HEK293T (cell line): ENCODE results near the gene BET1.

Experiments used
- ARNT ChIP-seq: fragments of 450-650 bp; IDR thresholded peaks from 2 replicates; pipeline ENCODE4 v1.6.1; 2017; ENCODE audit warnings: mild to moderate bottlenecking
- BHLHE40 ChIP-seq: fragments of 450-650 bp; IDR thresholded peaks from 2 replicates; pipeline ENCODE4 v1.6.1; 2016; ENCODE audit warnings: mild to moderate bottlenecking, moderate library complexity, borderline replicate concordance
- CTBP1 ChIP-seq: fragments of 450-650 bp; IDR thresholded peaks from 2 replicates; pipeline ENCODE4 v1.6.1; 2016; ENCODE audit warnings: borderline replicate concordance
- FOXA1 ChIP-seq: fragments of 450-650 bp; IDR thresholded peaks from 2 replicates; pipeline ENCODE4 v1.6.1; 2016; ENCODE audit warnings: mild to moderate bottlenecking
- FOXK2 ChIP-seq: fragments of 450-650 bp; IDR thresholded peaks from 2 replicates; pipeline ENCODE4 v1.6.1; 2016; ENCODE audit warnings: mild to moderate bottlenecking
- FOXM1 ChIP-seq: fragments of 450-650 bp; IDR thresholded peaks from 2 replicates; pipeline ENCODE4 v1.6.1; 2017; ENCODE audit warnings: mild to moderate bottlenecking, borderline replicate concordance
- LEF1 ChIP-seq: fragments of 450-650 bp; IDR thresholded peaks from 2 replicates; pipeline ENCODE4 v1.6.1; 2017; ENCODE audit warnings: mild to moderate bottlenecking, borderline replicate concordance
- SP1 ChIP-seq: fragments of 450-650 bp; IDR thresholded peaks from 2 replicates; pipeline ENCODE4 v1.6.1; 2017
- SUZ12 ChIP-seq: fragments of 450-650 bp; IDR thresholded peaks from 2 replicates; pipeline ENCODE4 v1.6.1; 2016; ENCODE audit warnings: mild to moderate bottlenecking
- TARDBP ChIP-seq: fragments of 450-650 bp; IDR thresholded peaks from 2 replicates; pipeline ENCODE4 v1.6.1; 2016
- ZNF384 ChIP-seq: fragments of 450-650 bp; IDR thresholded peaks from 2 replicates; pipeline ENCODE4 v1.6.1; 2016
- TF ChIP-seq, protein P1 (sequence below): fragments of 450-650 bp; IDR thresholded peaks from 2 replicates; pipeline ENCODE4 v1.6.1; 2016

DNA sequence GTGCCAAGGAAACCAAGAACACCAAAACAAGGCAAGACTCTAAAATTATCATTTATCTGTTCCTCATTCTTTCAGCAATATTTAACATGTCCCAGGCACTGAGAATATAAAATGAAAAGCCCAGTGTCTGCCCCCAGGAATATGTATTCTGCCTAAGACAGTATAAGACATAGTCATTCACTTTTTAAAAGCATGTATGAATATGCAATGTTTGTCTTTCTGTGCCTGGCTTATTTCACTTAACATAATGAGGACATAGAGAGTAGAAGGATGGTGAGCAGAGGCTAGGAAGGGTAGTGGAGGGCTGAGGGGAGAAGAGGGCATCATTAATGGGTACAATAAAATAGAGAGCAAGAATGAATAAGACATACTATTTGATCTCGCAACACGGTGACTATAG lies 44.6 kb upstream of the BET1 start:
- TF ChIP-seq SP1 (no peak), ARNT (no peak), BHLHE40 (no peak), FOXM1 (no peak), FOXK2 (no peak), SUZ12 (no peak), ZNF384 (no peak), TARDBP (no peak), LEF1 (no peak), CTBP1 (no peak), FOXA1 (no peak)
- TF ChIP-seq, protein P1, sequence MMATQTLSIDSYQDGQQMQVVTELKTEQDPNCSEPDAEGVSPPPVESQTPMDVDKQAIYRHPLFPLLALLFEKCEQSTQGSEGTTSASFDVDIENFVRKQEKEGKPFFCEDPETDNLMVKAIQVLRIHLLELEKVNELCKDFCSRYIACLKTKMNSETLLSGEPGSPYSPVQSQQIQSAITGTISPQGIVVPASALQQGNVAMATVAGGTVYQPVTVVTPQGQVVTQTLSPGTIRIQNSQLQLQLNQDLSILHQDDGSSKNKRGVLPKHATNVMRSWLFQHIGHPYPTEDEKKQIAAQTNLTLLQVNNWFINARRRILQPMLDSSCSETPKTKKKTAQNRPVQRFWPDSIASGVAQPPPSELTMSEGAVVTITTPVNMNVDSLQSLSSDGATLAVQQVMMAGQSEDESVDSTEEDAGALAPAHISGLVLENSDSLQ: no peak
